GM23338 (cell line): ENCODE results near the gene TAF4. TPM values are rescaled to one million over a fixed set of nuclear protein-coding genes. Genes with fewer than 3 reads are reported as not detected.

Experiments
- ATAC-seq: fragments of 200-7000 bp; cut with Tn5 transposase; 3 replicates; pipeline ENCODE4 v1.9.1; 2020
- DNase-seq: peaks from one replicate; pipeline ENCODE4 v3.0.0-alpha.2; 2015; ENCODE audit warnings: low spot score
- H2AFZ ChIP-seq: fragments of 200-600 bp; sonication (generic); 2 replicates; pipeline ENCODE4 v1.8.0; 2016; ENCODE audit warnings: antibody characterized with exemption, mild to moderate bottlenecking, moderate library complexity
- H3F3A ChIP-seq: fragments of 200-600 bp; sonication (generic); replicated peaks from 2 replicates; pipeline ENCODE4 v1.8.0; 2017; ENCODE audit warnings: antibody characterized with exemption, mixed run types, low read depth
- H3K27ac ChIP-seq: fragments of 200-600 bp; sonication (generic); 2 replicates; pipeline ENCODE4 v1.6.1; 2016; ENCODE audit warnings: low read depth
- H3K27me3 ChIP-seq: fragments of 200-600 bp; sonication (generic); 2 replicates; pipeline ENCODE4 v1.8.0; 2016; ENCODE audit warnings: mild to moderate bottlenecking, mixed run types, moderate library complexity; ENCODE audit not compliant: insufficient read depth
- H3K36me3 ChIP-seq: fragments of 200-600 bp; sonication (generic); 2 replicates; pipeline ENCODE4 v1.8.0; 2016; ENCODE audit warnings: mild to moderate bottlenecking; ENCODE audit not compliant: insufficient read depth
- H3K4me1 ChIP-seq: fragments of 200-600 bp; sonication (generic); 2 replicates; pipeline ENCODE4 v1.8.0; 2016; ENCODE audit warnings: mild to moderate bottlenecking, moderate library complexity; ENCODE audit not compliant: insufficient read depth
- H3K4me2 ChIP-seq: fragments of 200-600 bp; sonication (generic); 2 replicates; pipeline ENCODE4 v1.7.1; 2017; ENCODE audit warnings: mixed run types
- H3K4me3 ChIP-seq: fragments of 200-600 bp; sonication (generic); 2 replicates; pipeline ENCODE4 v1.6.1; 2016; ENCODE audit warnings: mixed run types
- H3K79me2 ChIP-seq: fragments of 200-600 bp; sonication (generic); replicated peaks from 2 replicates; pipeline ENCODE4 v1.8.0; 2017; ENCODE audit warnings: mild to moderate bottlenecking; ENCODE audit not compliant: insufficient read depth
- H3K9me2 ChIP-seq: fragments of 200-600 bp; sonication (generic); 2 replicates; pipeline ENCODE4 v1.8.0; 2017; ENCODE audit not compliant: insufficient read depth
- H4K20me1 ChIP-seq: fragments of 200-600 bp; sonication (generic); replicated peaks from 2 replicates; pipeline ENCODE4 v1.8.0; 2017; ENCODE audit warnings: mild to moderate bottlenecking; ENCODE audit not compliant: insufficient read depth
- H3K27ac Mint-ChIP-seq: 2 replicates; pipeline ENCODE4 v1.8.0; 2020; ENCODE audit warnings: inconsistent platforms, mild to moderate bottlenecking, moderate library complexity, mixed read lengths
- H3K27me3 Mint-ChIP-seq: 3 replicates; pipeline ENCODE4 v1.8.0; 2022; ENCODE audit warnings: low read depth, mild to moderate bottlenecking, moderate library complexity, mixed read lengths, inconsistent platforms; ENCODE audit not compliant: insufficient read depth, poor library complexity
- H3K36me3 Mint-ChIP-seq: 3 replicates; pipeline ENCODE4 v1.8.0; 2021; ENCODE audit warnings: low read depth, mild to moderate bottlenecking, inconsistent platforms, moderate library complexity, mixed read lengths
- H3K4me1 Mint-ChIP-seq: 3 replicates; pipeline ENCODE4 v1.8.0; 2020; ENCODE audit warnings: mild to moderate bottlenecking, inconsistent platforms, mixed read lengths
- H3K4me3 Mint-ChIP-seq: 3 replicates; pipeline ENCODE4 v1.8.0; 2021; ENCODE audit warnings: moderate library complexity, mild to moderate bottlenecking, inconsistent platforms, mixed read lengths
- H3K9me3 Mint-ChIP-seq: 3 replicates; pipeline ENCODE4 v1.8.0; 2020; ENCODE audit warnings: moderate library complexity, mild to moderate bottlenecking, inconsistent platforms, mixed read lengths
- CREB1 ChIP-seq: fragments of 250-450 bp; sonication (Bioruptor Pico); IDR thresholded peaks from 2 replicates; pipeline ENCODE4 v1.5.0; 2020; ENCODE audit warnings: low read depth, mild to moderate bottlenecking, moderate library complexity
- EZH2 ChIP-seq: fragments of 200-600 bp; sonication (generic); IDR thresholded peaks from one replicate; pipeline ENCODE4 v1.8.0; 2017; ENCODE audit warnings: antibody characterized with exemption, mild to moderate bottlenecking, low read depth; ENCODE audit not compliant: unreplicated experiment
- EZH2phosphoT487 ChIP-seq: fragments of 200-600 bp; sonication (generic); IDR thresholded peaks from one replicate; pipeline ENCODE4 v1.8.1; 2018; ENCODE audit warnings: antibody characterized with exemption; ENCODE audit not compliant: unreplicated experiment
- JUNB ChIP-seq: IDR thresholded peaks from one replicate; pipeline ENCODE4 v1.6.1; 2016; ENCODE audit warnings: antibody characterized with exemption; ENCODE audit not compliant: unreplicated experiment
- NANOG ChIP-seq: IDR thresholded peaks from 2 replicates; pipeline ENCODE4 v1.6.1; 2016; ENCODE audit warnings: antibody characterized with exemption, borderline replicate concordance
- POLR2AphosphoS5 ChIP-seq: IDR thresholded peaks from 2 replicates; pipeline ENCODE4 v1.6.1; 2016; ENCODE audit warnings: antibody characterized with exemption, low read depth
- STAT1 ChIP-seq: IDR thresholded peaks from one replicate; pipeline ENCODE4 v1.6.1; 2016; ENCODE audit warnings: antibody characterized with exemption; ENCODE audit not compliant: unreplicated experiment
- ZNF114 ChIP-seq: fragments of 250-450 bp; sonication (Bioruptor Pico); IDR thresholded peaks from 2 replicates; pipeline ENCODE4 v1.5.0; 2020; ENCODE audit warnings: mild to moderate bottlenecking, moderate library complexity
- ZNF331 ChIP-seq: fragments of 250-450 bp; sonication (Bioruptor Pico); IDR thresholded peaks from 2 replicates; pipeline ENCODE4 v1.5.0; 2020; ENCODE audit warnings: low read depth, mild to moderate bottlenecking, moderate library complexity
- polyA plus RNA-seq: library from polyadenylated mRNA; unstranded; fragments of >200 nt; fragmentation: Nextera tagmentation; extraction: Ambion mirVana; gene quantifications from 2 replicates; pipeline ENCODE4 v1.2.1, GENCODE V29; 2016
- total RNA-seq: library from RNA; depleted of rRNA; stranded (reverse); fragments of >200 nt; shearing (Covaris generic); gene quantifications from 2 replicates; pipeline ENCODE4 v1.2.3, GENCODE V29; 2014
- TF ChIP-seq, protein P1 (sequence below), 2 experiments: fragments of 200-600 bp in 1 of 2; sonication (generic) in 1 of 2; conservative IDR thresholded peaks; 2 replicates each; pipeline versions ENCODE4 v1.5.1 to v1.6.1; 2016 to 2017; ENCODE audit warnings: antibody characterized with exemption in 2 of 2, low read depth in 2 of 2, mild to moderate bottlenecking in 2 of 2, moderate library complexity in 1 of 2
- TF ChIP-seq, protein P2 (sequence below): IDR thresholded peaks from 2 replicates; pipeline ENCODE4 v1.6.1; 2016; ENCODE audit warnings: antibody characterized with exemption
- TF ChIP-seq, protein P3 (sequence below): fragments of 250-450 bp; sonication (Bioruptor Pico); IDR thresholded peaks from 2 replicates; pipeline ENCODE4 v1.5.0; 2020; ENCODE audit warnings: mild to moderate bottlenecking, moderate library complexity
- TF ChIP-seq, protein P4 (sequence below): IDR thresholded peaks from one replicate; pipeline ENCODE4 v1.6.1; 2018; ENCODE audit warnings: antibody characterized with exemption; ENCODE audit not compliant: unreplicated experiment

The TAF4 gene
- total and polyA plus RNA-seq, 2 experiments from 2014 or later = 7.2 to 60.0 TPM

DNA sequence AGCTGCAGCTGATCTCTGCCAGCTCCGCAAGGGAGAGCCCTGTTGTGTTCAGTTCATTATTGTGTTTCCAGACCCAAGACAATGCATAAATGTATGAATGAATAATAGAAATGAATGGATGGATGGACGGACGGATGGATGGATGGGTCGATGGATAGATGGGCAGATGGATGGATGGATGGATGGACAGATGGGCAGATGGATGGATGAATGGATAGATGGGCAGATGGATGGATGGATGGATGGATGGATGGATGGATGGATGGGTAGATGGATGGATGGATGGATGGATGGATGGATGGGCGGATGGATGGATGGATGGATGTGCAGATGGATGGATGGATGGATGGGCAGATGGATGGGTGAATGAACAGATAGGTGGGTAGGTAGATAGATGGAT lies 39.9 kb upstream of the TAF4 start:
- H3K27me3 ChIP-seq = no peaks in the 10 kb centered on the region
- H3K27me3 Mint-ChIP-seq = peaks cover 14% of the 10 kb centered on the region
- no peaks in the 10 kb centered on the region for H3K9me2 ChIP-seq
- H3K36me3 Mint-ChIP-seq = peaks cover 18% of the 10 kb centered on the region
- no peak overlapping the region for H3K4me3 ChIP-seq
- no peaks in the 10 kb centered on the region for H3K36me3 ChIP-seq
- TF ChIP-seq EZH2phosphoT487 (no peak), NANOG (no peak), STAT1 (no peak), ZNF331 (CRISPR knock-in tag) (no peak), ZNF114 (CRISPR knock-in tag) (no peak), CREB1 (CRISPR knock-in tag) (no peak), JUNB (no peak), EZH2 (no peak), POLR2AphosphoS5 (no peak)
- TF ChIP-seq, protein P1, sequence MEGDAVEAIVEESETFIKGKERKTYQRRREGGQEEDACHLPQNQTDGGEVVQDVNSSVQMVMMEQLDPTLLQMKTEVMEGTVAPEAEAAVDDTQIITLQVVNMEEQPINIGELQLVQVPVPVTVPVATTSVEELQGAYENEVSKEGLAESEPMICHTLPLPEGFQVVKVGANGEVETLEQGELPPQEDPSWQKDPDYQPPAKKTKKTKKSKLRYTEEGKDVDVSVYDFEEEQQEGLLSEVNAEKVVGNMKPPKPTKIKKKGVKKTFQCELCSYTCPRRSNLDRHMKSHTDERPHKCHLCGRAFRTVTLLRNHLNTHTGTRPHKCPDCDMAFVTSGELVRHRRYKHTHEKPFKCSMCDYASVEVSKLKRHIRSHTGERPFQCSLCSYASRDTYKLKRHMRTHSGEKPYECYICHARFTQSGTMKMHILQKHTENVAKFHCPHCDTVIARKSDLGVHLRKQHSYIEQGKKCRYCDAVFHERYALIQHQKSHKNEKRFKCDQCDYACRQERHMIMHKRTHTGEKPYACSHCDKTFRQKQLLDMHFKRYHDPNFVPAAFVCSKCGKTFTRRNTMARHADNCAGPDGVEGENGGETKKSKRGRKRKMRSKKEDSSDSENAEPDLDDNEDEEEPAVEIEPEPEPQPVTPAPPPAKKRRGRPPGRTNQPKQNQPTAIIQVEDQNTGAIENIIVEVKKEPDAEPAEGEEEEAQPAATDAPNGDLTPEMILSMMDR (conservative IDR thresholded peaks at IDR 0.05; ENCODE audit: low read depth in 2 of 2) = no peak
- TF ChIP-seq, protein P2, sequence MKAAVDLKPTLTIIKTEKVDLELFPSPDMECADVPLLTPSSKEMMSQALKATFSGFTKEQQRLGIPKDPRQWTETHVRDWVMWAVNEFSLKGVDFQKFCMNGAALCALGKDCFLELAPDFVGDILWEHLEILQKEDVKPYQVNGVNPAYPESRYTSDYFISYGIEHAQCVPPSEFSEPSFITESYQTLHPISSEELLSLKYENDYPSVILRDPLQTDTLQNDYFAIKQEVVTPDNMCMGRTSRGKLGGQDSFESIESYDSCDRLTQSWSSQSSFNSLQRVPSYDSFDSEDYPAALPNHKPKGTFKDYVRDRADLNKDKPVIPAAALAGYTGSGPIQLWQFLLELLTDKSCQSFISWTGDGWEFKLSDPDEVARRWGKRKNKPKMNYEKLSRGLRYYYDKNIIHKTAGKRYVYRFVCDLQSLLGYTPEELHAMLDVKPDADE = no peak
- TF ChIP-seq, protein P3, sequence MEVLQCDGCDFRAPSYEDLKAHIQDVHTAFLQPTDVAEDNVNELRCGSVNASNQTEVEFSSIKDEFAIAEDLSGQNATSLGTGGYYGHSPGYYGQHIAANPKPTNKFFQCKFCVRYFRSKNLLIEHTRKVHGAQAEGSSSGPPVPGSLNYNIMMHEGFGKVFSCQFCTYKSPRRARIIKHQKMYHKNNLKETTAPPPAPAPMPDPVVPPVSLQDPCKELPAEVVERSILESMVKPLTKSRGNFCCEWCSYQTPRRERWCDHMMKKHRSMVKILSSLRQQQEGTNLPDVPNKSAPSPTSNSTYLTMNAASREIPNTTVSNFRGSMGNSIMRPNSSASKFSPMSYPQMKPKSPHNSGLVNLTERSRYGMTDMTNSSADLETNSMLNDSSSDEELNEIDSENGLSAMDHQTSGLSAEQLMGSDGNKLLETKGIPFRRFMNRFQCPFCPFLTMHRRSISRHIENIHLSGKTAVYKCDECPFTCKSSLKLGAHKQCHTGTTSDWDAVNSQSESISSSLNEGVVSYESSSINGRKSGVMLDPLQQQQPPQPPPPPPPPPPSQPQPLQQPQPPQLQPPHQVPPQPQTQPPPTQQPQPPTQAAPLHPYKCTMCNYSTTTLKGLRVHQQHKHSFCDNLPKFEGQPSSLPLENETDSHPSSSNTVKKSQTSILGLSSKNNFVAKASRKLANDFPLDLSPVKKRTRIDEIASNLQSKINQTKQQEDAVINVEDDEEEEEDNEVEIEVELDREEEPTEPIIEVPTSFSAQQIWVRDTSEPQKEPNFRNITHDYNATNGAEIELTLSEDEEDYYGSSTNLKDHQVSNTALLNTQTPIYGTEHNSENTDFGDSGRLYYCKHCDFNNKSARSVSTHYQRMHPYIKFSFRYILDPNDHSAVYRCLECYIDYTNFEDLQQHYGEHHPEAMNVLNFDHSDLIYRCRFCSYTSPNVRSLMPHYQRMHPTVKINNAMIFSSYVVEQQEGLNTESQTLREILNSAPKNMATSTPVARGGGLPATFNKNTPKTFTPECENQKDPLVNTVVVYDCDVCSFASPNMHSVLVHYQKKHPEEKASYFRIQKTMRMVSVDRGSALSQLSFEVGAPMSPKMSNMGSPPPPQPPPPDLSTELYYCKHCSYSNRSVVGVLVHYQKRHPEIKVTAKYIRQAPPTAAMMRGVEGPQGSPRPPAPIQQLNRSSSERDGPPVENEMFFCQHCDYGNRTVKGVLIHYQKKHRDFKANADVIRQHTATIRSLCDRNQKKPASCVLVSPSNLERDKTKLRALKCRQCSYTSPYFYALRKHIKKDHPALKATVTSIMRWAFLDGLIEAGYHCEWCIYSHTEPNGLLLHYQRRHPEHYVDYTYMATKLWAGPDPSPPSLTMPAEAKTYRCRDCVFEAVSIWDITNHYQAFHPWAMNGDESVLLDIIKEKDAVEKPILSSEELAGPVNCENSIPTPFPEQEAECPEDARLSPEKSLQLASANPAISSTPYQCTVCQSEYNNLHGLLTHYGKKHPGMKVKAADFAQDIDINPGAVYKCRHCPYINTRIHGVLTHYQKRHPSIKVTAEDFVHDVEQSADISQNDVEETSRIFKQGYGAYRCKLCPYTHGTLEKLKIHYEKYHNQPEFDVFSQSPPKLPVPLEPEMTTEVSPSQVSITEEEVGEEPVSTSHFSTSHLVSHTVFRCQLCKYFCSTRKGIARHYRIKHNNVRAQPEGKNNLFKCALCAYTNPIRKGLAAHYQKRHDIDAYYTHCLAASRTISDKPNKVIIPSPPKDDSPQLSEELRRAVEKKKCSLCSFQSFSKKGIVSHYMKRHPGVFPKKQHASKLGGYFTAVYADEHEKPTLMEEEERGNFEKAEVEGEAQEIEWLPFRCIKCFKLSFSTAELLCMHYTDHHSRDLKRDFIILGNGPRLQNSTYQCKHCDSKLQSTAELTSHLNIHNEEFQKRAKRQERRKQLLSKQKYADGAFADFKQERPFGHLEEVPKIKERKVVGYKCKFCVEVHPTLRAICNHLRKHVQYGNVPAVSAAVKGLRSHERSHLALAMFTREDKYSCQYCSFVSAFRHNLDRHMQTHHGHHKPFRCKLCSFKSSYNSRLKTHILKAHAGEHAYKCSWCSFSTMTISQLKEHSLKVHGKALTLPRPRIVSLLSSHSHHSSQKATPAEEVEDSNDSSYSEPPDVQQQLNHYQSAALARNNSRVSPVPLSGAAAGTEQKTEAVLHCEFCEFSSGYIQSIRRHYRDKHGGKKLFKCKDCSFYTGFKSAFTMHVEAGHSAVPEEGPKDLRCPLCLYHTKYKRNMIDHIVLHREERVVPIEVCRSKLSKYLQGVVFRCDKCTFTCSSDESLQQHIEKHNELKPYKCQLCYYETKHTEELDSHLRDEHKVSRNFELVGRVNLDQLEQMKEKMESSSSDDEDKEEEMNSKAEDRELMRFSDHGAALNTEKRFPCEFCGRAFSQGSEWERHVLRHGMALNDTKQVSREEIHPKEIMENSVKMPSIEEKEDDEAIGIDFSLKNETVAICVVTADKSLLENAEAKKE = no peak
- TF ChIP-seq, protein P4, sequence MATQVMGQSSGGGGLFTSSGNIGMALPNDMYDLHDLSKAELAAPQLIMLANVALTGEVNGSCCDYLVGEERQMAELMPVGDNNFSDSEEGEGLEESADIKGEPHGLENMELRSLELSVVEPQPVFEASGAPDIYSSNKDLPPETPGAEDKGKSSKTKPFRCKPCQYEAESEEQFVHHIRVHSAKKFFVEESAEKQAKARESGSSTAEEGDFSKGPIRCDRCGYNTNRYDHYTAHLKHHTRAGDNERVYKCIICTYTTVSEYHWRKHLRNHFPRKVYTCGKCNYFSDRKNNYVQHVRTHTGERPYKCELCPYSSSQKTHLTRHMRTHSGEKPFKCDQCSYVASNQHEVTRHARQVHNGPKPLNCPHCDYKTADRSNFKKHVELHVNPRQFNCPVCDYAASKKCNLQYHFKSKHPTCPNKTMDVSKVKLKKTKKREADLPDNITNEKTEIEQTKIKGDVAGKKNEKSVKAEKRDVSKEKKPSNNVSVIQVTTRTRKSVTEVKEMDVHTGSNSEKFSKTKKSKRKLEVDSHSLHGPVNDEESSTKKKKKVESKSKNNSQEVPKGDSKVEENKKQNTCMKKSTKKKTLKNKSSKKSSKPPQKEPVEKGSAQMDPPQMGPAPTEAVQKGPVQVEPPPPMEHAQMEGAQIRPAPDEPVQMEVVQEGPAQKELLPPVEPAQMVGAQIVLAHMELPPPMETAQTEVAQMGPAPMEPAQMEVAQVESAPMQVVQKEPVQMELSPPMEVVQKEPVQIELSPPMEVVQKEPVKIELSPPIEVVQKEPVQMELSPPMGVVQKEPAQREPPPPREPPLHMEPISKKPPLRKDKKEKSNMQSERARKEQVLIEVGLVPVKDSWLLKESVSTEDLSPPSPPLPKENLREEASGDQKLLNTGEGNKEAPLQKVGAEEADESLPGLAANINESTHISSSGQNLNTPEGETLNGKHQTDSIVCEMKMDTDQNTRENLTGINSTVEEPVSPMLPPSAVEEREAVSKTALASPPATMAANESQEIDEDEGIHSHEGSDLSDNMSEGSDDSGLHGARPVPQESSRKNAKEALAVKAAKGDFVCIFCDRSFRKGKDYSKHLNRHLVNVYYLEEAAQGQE = no peak
- H3K27ac Mint-ChIP-seq = no peak overlapping the region
- no peaks in the 10 kb centered on the region for H3F3A ChIP-seq
- no peak overlapping the region for H3K4me3 Mint-ChIP-seq
- H3K9me3 Mint-ChIP-seq = peaks cover 45% of the 10 kb centered on the region
- no peak overlapping the region for H2AFZ ChIP-seq
- no peaks in the 10 kb centered on the region for H3K79me2 ChIP-seq
- H3K27ac ChIP-seq = no peak overlapping the region
- no peak overlapping the region for H3K4me2 ChIP-seq
- peaks cover 8% of the 10 kb centered on the region for H3K4me1 Mint-ChIP-seq
- ATAC-seq (no peak), DNase-seq (no peak)
- no peaks in the 10 kb centered on the region for H3K4me1 ChIP-seq
- H4K20me1 ChIP-seq = no peaks in the 10 kb centered on the region
